Measurements from ENCODE around the gene HCK. TPM values are rescaled to one million over a fixed set of nuclear protein-coding genes. Genes with fewer than 3 reads are reported as not detected.

HCK gene
- total RNA-seq, 1 experiment from 2014 or later = not detected

DNA sequence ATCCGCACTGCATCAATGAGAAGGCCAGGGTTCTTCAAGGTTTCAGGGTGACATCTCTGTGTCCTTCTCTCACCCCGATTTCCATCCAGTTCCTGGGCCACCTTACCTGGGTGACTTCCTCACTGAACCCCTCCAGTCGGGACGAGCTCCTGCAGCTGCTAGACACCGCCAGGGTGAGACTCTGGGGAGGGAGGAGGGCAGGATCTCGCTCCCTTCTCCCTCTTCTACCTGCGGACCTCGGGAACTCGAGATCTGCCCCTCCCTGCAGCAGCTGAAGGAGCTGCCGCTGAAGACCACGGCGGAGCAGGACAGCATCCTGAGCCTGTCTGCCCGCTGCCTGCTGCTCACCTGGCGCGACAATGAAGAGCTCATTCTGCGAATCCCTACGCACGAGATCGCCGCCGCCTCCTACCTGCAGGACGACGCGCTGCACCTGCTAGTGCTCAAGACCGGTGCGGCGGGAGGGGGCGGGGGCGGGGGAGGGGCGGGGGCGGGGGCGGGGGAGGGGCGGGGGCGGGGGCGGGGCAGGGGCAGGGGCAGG is 34.3 kb upstream of the HCK start:
- no peak overlapping the region for H3K27ac ChIP-seq (ENCODE audit: low read length)

DNA sequence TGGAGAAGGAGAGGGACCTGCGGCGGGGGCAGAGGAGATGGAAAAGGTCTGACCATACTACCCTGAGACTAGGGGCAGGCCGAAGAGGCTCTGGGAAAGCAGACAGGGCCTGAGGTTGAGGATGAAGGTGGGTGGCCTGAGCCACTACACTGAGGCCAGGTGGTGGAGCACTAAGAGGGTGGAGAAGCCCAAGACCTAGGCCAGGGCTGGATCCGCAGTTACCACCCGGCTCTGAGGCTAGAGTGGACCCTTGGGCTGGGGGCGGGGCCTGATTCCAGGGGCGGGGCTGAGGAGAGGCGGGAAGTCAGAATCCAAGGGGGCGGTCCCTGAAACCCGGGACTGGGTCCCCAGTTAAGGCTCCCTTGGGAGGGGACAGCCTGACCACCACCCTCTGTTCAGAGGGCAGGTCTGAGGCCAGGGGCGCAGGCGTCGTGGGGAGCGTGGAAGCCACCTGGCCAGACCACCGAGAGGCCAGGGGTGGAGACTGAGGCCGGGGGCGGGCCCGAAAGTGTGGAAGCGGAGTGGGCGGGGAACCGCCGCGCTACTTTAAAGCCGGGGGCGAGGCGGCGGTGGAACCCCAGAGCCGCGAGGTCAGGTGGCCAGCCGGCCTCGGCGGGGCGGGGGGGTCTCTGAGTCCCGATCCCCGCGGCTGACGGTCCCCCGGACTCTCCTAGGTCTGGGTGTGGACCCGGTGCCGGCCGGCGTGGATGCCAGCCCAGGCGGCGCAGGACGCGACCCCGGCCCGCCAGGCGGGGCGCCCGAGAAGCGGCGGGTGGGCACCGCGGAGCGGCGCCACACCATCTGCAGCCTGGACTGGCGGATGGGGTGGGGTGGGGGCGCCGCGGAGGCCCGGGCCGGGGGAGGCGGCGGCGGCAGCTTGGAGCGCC is 33.5 kb upstream of the HCK start:
- intact Hi-C loops (cut with micrococcal nuclease) = no loop called here
- TF ChIP-seq EZH2 (IDR thresholded peaks at IDR 0.05; ENCODE audit: low read length, unreplicated experiment) (peak; percentile 33), EZH2phosphoT487 (IDR thresholded peaks at IDR 0.05; ENCODE audit: borderline replicate concordance, low read length) (no peak)
- TF ChIP-seq, protein P1, sequence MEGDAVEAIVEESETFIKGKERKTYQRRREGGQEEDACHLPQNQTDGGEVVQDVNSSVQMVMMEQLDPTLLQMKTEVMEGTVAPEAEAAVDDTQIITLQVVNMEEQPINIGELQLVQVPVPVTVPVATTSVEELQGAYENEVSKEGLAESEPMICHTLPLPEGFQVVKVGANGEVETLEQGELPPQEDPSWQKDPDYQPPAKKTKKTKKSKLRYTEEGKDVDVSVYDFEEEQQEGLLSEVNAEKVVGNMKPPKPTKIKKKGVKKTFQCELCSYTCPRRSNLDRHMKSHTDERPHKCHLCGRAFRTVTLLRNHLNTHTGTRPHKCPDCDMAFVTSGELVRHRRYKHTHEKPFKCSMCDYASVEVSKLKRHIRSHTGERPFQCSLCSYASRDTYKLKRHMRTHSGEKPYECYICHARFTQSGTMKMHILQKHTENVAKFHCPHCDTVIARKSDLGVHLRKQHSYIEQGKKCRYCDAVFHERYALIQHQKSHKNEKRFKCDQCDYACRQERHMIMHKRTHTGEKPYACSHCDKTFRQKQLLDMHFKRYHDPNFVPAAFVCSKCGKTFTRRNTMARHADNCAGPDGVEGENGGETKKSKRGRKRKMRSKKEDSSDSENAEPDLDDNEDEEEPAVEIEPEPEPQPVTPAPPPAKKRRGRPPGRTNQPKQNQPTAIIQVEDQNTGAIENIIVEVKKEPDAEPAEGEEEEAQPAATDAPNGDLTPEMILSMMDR (conservative IDR thresholded peaks at IDR 0.05; ENCODE audit: low read depth, low read length) = no peak
- ChIA-PET POLR2A (ENCODE audit: unreplicated experiment) (no interaction called here), CTCF (interaction anchor here (1.0 kb wide), 1 partner anchor 166 kb away, joined by 6 read pairs; no protein-coding TSS in a partner anchor)
- Histone ChIP-seq H3K27me3 (ENCODE audit: low read length) (peaks cover 56% of the 10 kb centered on the region), H3K36me3 (ENCODE audit: low read depth, low read length) (no peaks in the 10 kb centered on the region), H3K9me2 (replicated peaks; ENCODE audit: low read length) (no peaks in the 10 kb centered on the region), H2AFZ (ENCODE audit: low read length) (peak overlapping the region; percentile 78), H3K9ac (ENCODE audit: low read length) (no peak overlapping the region), H3K4me2 (ENCODE audit: low read length) (peak overlapping the region; percentile 80), H3K4me3 (ENCODE audit: low read length) (peak overlapping the region; percentile 62), H3F3A (ENCODE audit: low read length, unreplicated experiment) (no peaks in the 10 kb centered on the region), H3K4me1 (ENCODE audit: insufficient read depth, low read length) (no peaks in the 10 kb centered on the region), H3K27ac (ENCODE audit: low read length) (no peak overlapping the region), H4K20me1 (ENCODE audit: low read length) (no peaks in the 10 kb centered on the region), H3K9me3 (ENCODE audit: low read length) (no peaks in the 10 kb centered on the region), H3K79me2 (ENCODE audit: low read length) (no peaks in the 10 kb centered on the region)
- no TSS peak for BruUV-seq (replicated peaks)
- ATAC-seq (peak; percentile 72), DNase-seq (peak; percentile 53)

More for the DNA sequence above, 34.3 kb upstream of the HCK start:
- no peaks in the 10 kb centered on the region for H3K4me1 ChIP-seq (ENCODE audit: insufficient read depth, low read length)
- H3K9ac ChIP-seq (ENCODE audit: low read length) = no peak overlapping the region
- no peaks in the 10 kb centered on the region for H3K9me3 ChIP-seq (ENCODE audit: low read length)
- TF ChIP-seq EZH2phosphoT487 (IDR thresholded peaks at IDR 0.05; ENCODE audit: borderline replicate concordance, low read length) = no peak
- TF ChIP-seq, protein P1 (conservative IDR thresholded peaks at IDR 0.05; ENCODE audit: low read depth, low read length) = no peak; the same call in 1 of the 2 replicates
- TF ChIP-seq EZH2 (IDR thresholded peaks at IDR 0.05; ENCODE audit: low read length, unreplicated experiment) = no peak
- no peak overlapping the region for H3K4me3 ChIP-seq (ENCODE audit: low read length)
- H3K27me3 ChIP-seq (ENCODE audit: low read length) = peaks cover 52% of the 10 kb centered on the region
- no peak overlapping the region for H2AFZ ChIP-seq (ENCODE audit: low read length)
- H3F3A ChIP-seq (ENCODE audit: low read length, unreplicated experiment) = no peaks in the 10 kb centered on the region
- DNase-seq = peak; percentile 68
- BruUV-seq (replicated peaks) = no TSS peak
- H3K4me2 ChIP-seq (ENCODE audit: low read length) = peak overlapping the region; percentile 52
- no peaks in the 10 kb centered on the region for H3K36me3 ChIP-seq (ENCODE audit: low read depth, low read length)
- peak; percentile 61 for ATAC-seq
- intact Hi-C loops (cut with micrococcal nuclease) = no loop called here
- ChIA-PET POLR2A (ENCODE audit: unreplicated experiment) (no interaction called here), CTCF (interaction anchor here (0.5 to 1.0 kb wide), 3 partner anchors 165 to 668 kb away, joined by 4 to 8 read pairs (median 6); no protein-coding TSS in a partner anchor)
- H3K79me2 ChIP-seq (ENCODE audit: low read length) = no peaks in the 10 kb centered on the region
- no peaks in the 10 kb centered on the region for H4K20me1 ChIP-seq (ENCODE audit: low read length)
- H3K9me2 ChIP-seq (replicated peaks; ENCODE audit: low read length) = no peaks in the 10 kb centered on the region

DNA sequence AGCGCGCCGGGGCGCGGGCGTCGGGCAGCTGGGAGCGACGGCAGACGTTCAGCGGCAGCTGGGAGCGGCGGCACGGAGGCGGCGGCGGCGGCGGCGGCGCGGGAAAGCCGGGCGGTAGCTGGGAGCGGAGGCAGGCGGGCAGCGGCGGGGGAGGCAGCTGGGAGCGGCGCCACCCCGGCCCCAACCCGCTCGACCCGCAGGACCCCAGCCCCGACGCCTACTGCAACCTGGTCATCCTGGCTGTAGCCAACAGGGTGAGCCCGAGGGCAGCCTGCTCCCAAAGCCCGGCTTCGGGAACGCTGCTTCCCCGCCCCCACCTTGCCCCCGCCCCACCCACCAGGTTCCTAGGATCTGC is 32.9 kb upstream of the HCK start:
- intact Hi-C loops (cut with micrococcal nuclease) = no loop called here

More for the DNA sequence above, 32.9 kb upstream of the HCK start:
- Histone ChIP-seq H3K36me3 (ENCODE audit: low read depth, low read length) (no peaks in the 10 kb centered on the region), H3K27me3 (ENCODE audit: low read length) (peaks cover 56% of the 10 kb centered on the region), H3K9me2 (replicated peaks; ENCODE audit: low read length) (no peaks in the 10 kb centered on the region), H3K27ac (ENCODE audit: low read length) (no peak overlapping the region), H2AFZ (ENCODE audit: low read length) (no peak overlapping the region), H3K9ac (ENCODE audit: low read length) (no peak overlapping the region), H3F3A (ENCODE audit: low read length, unreplicated experiment) (no peaks in the 10 kb centered on the region), H4K20me1 (ENCODE audit: low read length) (no peaks in the 10 kb centered on the region), H3K79me2 (ENCODE audit: low read length) (no peaks in the 10 kb centered on the region), H3K4me2 (ENCODE audit: low read length) (no peak overlapping the region), H3K4me3 (ENCODE audit: low read length) (no peak overlapping the region), H3K9me3 (ENCODE audit: low read length) (no peaks in the 10 kb centered on the region), H3K4me1 (ENCODE audit: insufficient read depth, low read length) (no peaks in the 10 kb centered on the region)
- ChIA-PET CTCF (no interaction called here), POLR2A (ENCODE audit: unreplicated experiment) (no interaction called here)
- BruUV-seq (replicated peaks) = no TSS peak
- DNase-seq (no peak), ATAC-seq (peak; percentile 16; the same call in 1 of the 2 replicates)
- TF ChIP-seq EZH2 (IDR thresholded peaks at IDR 0.05; ENCODE audit: low read length, unreplicated experiment) (no peak), EZH2phosphoT487 (IDR thresholded peaks at IDR 0.05; ENCODE audit: borderline replicate concordance, low read length) (no peak)
- TF ChIP-seq, protein P1 (conservative IDR thresholded peaks at IDR 0.05; ENCODE audit: low read depth, low read length) = no peak

Data from PC-3 (cell line).